Measurements from ENCODE around the gene SH2D1A. TPM values are rescaled to one million over a fixed set of nuclear protein-coding genes. Genes with fewer than 3 reads are reported as not detected.
"Not testable (repeated sequence)": the region's sequence is repeated elsewhere in the genome, so short reads cannot be mapped to it uniquely, and the experiment has no call there.

Gene SH2D1A
- polyA plus RNA-seq, 1 donor (not counting 4 experiments of a cell fraction or from before 2014, with no cell fraction given): 0.04 TPM

DNA sequence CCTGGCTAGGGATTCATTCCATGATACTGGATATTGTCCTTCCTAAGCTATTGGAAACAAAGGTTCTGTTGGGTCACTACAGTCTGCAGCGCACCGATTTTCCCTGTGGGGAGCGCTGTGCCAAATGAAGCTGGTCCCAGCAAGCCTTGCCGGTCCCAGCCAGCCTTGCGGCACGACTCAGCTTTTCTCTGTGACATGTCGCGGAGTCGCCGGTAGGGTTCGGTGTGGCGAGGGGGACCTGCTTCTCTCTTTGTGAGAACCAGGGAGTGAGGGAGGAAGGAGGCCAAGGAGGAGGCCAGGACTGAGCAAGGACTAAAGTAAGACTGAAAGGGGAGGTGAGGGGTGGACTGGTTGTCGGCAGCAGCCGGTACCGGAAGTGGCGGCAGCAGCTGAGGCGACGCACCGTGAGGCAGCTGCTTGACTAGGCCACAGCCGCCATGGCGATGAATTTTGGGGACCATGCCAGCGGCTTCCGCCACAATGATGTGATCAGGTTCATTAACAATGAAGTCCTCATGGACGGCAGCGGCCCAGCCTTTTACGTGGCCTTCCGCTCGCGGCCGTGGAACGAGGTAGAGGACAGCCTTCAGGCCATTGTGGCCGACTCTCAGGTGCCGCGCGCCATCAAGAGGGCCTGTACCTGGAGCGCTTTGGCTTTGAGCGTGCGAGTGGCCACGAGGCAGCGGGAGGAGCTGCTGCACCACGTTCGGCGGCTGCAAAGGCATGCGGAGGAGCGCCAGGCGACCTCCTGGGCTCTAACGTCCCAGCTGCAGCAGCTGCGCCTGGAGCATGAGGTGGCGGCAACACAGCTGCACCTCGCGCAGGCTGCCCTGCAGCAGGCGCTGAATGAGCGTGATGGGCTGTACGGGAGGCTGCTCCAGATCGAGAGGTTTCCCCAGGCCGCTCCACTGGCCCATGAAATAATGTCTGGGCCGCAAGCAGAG, 13.6 kb upstream of the SH2D1A start, which contains the start of gene TEX13D:
TSS of gene TEX13D (plus strand) at position 180 of the 944 bp plus-strand sequence. CDS start at position 438, 258 bp downstream.
- H3K9ac ChIP-seq (ENCODE audit: control insufficient read depth, extremely low read depth, insufficient read depth, low read length): no peak within 1 kb of the TSS
- H3K27me3 ChIP-seq (ENCODE audit: control insufficient read depth, extremely low read depth, insufficient read depth, low read length): no peaks in the 10 kb centered on the region
- FAIRE-seq (no peak), DNase-seq (ENCODE audit: low read depth, low spot score) (no peak)
- no peaks in the 10 kb centered on the region for H3K36me3 ChIP-seq (ENCODE audit: control insufficient read depth in 2 of 2, extremely low read depth in 1 of 2, insufficient read depth in 2 of 2, low read length in 2 of 2)
- dilution Hi-C loops (cut with MboI; ENCODE audit: extremely low pct_ligation_motif_present, low sequenced_read_pairs): no loop called here
- H3K27ac ChIP-seq (ENCODE audit: control insufficient read depth, insufficient read depth, low read length): no peak within 1 kb of the TSS
- H3K4me2 ChIP-seq (ENCODE audit: control insufficient read depth, extremely low read depth, insufficient read depth, low read depth, low read length): no peak within 1 kb of the TSS
- no peaks in the 10 kb centered on the region for H3K79me2 ChIP-seq (ENCODE audit: control insufficient read depth, insufficient read depth, low read length)
- no peak within 1 kb of the TSS for H2AFZ ChIP-seq (ENCODE audit: control insufficient read depth, low read length)
- H3K4me3 ChIP-seq (ENCODE audit: control insufficient read depth in 2 of 3, extremely low read depth in 1 of 3, insufficient read depth in 2 of 3, low read depth in 1 of 3, low read length in 3 of 3): no peak within 1 kb of the TSS
- H3K9me1 ChIP-seq (ENCODE audit: control insufficient read depth, extremely low read depth, insufficient read depth, low read length): no peaks in the 10 kb centered on the region
- H3K4me1 ChIP-seq (ENCODE audit: control insufficient read depth, extremely low read depth, insufficient read depth, low read length): peaks cover 3% of the 10 kb centered on the region
- no peaks in the 10 kb centered on the region for H4K20me1 ChIP-seq (ENCODE audit: control insufficient read depth, extremely low read depth, insufficient read depth, low read length)
- no peak for TF ChIP-seq EZH2 (IDR thresholded peaks at IDR 0.05; ENCODE audit: low read length)
- TF ChIP-seq, protein P1, sequence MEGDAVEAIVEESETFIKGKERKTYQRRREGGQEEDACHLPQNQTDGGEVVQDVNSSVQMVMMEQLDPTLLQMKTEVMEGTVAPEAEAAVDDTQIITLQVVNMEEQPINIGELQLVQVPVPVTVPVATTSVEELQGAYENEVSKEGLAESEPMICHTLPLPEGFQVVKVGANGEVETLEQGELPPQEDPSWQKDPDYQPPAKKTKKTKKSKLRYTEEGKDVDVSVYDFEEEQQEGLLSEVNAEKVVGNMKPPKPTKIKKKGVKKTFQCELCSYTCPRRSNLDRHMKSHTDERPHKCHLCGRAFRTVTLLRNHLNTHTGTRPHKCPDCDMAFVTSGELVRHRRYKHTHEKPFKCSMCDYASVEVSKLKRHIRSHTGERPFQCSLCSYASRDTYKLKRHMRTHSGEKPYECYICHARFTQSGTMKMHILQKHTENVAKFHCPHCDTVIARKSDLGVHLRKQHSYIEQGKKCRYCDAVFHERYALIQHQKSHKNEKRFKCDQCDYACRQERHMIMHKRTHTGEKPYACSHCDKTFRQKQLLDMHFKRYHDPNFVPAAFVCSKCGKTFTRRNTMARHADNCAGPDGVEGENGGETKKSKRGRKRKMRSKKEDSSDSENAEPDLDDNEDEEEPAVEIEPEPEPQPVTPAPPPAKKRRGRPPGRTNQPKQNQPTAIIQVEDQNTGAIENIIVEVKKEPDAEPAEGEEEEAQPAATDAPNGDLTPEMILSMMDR (optimal IDR thresholded peaks at IDR 0.05 in 1 of 3, IDR thresholded peaks at IDR 0.05 in 1 of 3, conservative IDR thresholded peaks at IDR 0.05 in 1 of 3; ENCODE audit: extremely low read depth in 1 of 3, insufficient read depth in 2 of 3, low read length in 3 of 3): no peak
- H3K9me3 ChIP-seq (ENCODE audit: control insufficient read depth, low read depth, low read length): no peaks in the 10 kb centered on the region

DNA sequence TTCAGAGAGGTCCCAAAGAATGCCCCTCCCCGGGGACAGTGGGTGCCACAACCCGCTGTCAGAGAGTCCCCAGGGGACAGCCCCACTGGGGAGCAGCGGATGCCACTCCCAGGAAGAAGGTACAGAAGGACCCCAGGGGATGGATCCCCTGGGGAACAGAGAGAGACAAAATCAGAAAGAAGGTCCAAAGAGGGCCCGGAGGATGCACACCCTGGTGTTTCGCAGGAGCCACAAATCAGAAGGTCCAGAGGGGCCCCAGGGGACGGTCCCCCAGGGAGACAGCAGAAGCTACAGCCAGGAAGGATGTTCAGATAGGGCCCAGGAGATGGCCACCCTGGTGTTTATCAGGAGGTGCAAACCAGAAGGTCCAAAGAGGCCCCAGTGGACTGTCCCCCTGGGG, 12.5 kb upstream of the SH2D1A start:
- Histone ChIP-seq H2AFZ (ENCODE audit: control insufficient read depth, low read length) (no peak overlapping the region), H3K4me1 (ENCODE audit: control insufficient read depth, extremely low read depth, insufficient read depth, low read length) (peaks cover 2% of the 10 kb centered on the region), H3K9me1 (ENCODE audit: control insufficient read depth, extremely low read depth, insufficient read depth, low read length) (no peaks in the 10 kb centered on the region), H3K9ac (ENCODE audit: control insufficient read depth, extremely low read depth, insufficient read depth, low read length) (no peak overlapping the region), H3K36me3 (ENCODE audit: control insufficient read depth in 2 of 2, extremely low read depth in 1 of 2, insufficient read depth in 2 of 2, low read length in 2 of 2) (no peaks in the 10 kb centered on the region), H3K4me2 (ENCODE audit: control insufficient read depth, extremely low read depth, insufficient read depth, low read depth, low read length) (no peak overlapping the region), H3K79me2 (ENCODE audit: control insufficient read depth, insufficient read depth, low read length) (no peaks in the 10 kb centered on the region), H3K9me3 (ENCODE audit: control insufficient read depth, low read depth, low read length) (no peaks in the 10 kb centered on the region), H3K27me3 (ENCODE audit: control insufficient read depth, extremely low read depth, insufficient read depth, low read length) (no peaks in the 10 kb centered on the region), H3K4me3 (ENCODE audit: control insufficient read depth in 2 of 3, extremely low read depth in 1 of 3, insufficient read depth in 2 of 3, low read depth in 1 of 3, low read length in 3 of 3) (no peak overlapping the region), H4K20me1 (ENCODE audit: control insufficient read depth, extremely low read depth, insufficient read depth, low read length) (no peaks in the 10 kb centered on the region), H3K27ac (ENCODE audit: control insufficient read depth, insufficient read depth, low read length) (no peak overlapping the region)
- dilution Hi-C loops (cut with MboI; ENCODE audit: extremely low pct_ligation_motif_present, low sequenced_read_pairs): no loop called here
- DNase-seq (ENCODE audit: low read depth, low spot score) (no peak), FAIRE-seq (no peak)
- TF ChIP-seq EZH2 (IDR thresholded peaks at IDR 0.05; ENCODE audit: low read length): no peak
- TF ChIP-seq, protein P1 (optimal IDR thresholded peaks at IDR 0.05 in 1 of 3, IDR thresholded peaks at IDR 0.05 in 1 of 3, conservative IDR thresholded peaks at IDR 0.05 in 1 of 3; ENCODE audit: extremely low read depth in 1 of 3, insufficient read depth in 2 of 3, low read length in 3 of 3): no peak

DNA sequence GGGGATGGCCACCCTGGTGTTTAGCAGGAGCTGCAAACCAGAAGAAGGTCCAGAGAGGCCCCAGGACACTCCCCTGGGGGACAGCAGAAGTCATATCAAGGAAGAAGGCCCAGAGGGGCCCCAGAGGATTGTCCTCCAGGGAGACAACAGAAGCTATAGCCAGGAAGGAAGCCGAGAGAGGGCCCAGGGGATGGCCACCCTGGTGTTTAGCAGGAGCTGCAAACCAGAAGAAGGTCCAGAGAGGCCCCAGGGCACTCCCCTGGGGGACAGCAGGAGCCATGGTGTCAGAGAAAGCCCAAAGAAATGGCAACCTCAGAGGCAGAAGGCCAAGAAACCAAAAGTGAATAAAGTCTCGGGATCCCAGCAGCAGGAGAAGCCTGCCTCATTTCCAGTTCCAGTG, 11.8 kb upstream of the SH2D1A start:
- H3K36me3 ChIP-seq (ENCODE audit: control insufficient read depth in 2 of 2, extremely low read depth in 1 of 2, insufficient read depth in 2 of 2, low read length in 2 of 2); H3K4me3 ChIP-seq (ENCODE audit: control insufficient read depth in 2 of 3, extremely low read depth in 1 of 3, insufficient read depth in 2 of 3, low read depth in 1 of 3, low read length in 3 of 3); H3K27ac ChIP-seq (ENCODE audit: control insufficient read depth, insufficient read depth, low read length); H3K9ac ChIP-seq (ENCODE audit: control insufficient read depth, extremely low read depth, insufficient read depth, low read length); H3K4me2 ChIP-seq (ENCODE audit: control insufficient read depth, extremely low read depth, insufficient read depth, low read depth, low read length); FAIRE-seq; H3K9me3 ChIP-seq (ENCODE audit: control insufficient read depth, low read depth, low read length); H2AFZ ChIP-seq (ENCODE audit: control insufficient read depth, low read length); H3K79me2 ChIP-seq (ENCODE audit: control insufficient read depth, insufficient read depth, low read length); H3K9me1 ChIP-seq (ENCODE audit: control insufficient read depth, extremely low read depth, insufficient read depth, low read length); H3K27me3 ChIP-seq (ENCODE audit: control insufficient read depth, extremely low read depth, insufficient read depth, low read length); H4K20me1 ChIP-seq (ENCODE audit: control insufficient read depth, extremely low read depth, insufficient read depth, low read length); DNase-seq (ENCODE audit: low read depth, low spot score); dilution Hi-C loops (cut with MboI; ENCODE audit: extremely low pct_ligation_motif_present, low sequenced_read_pairs); H3K4me1 ChIP-seq (ENCODE audit: control insufficient read depth, extremely low read depth, insufficient read depth, low read length): not testable (repeated sequence)
